ENCODE results near the gene DDR1. TPM values are rescaled to one million over a fixed set of nuclear protein-coding genes. Genes with fewer than 3 reads are reported as not detected.
"Not testable (repeated sequence)": the region's sequence is repeated elsewhere in the genome, so short reads cannot be mapped to it uniquely, and the experiment has no call there.

The DDR1 gene
- total RNA-seq, 1 donor = 2.5 TPM

DNA sequence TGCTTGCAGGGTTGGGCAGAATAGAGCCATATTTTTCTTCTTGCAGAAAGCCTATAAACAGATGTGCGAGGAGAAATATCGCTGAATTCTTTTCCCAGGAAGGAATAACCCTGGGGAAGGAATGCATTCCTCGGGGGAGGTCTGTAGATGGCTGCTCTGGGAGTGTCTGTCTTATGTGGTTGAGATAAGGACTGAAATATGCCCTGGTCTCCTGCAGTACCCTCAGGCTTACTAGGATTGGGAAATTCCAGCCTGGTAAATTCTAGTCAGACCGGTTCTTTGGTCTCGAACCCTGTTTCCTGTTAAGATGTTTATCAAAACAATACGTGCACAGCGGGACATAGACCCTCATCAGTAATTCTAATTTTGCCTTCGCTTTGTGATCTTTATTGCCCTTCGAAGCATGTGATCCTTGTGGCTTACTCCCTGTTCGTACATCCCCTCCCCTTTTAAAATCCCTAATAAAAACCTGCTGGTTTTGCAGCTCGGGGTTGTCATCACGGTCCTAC, 15.0 kb upstream of the DDR1 start:
- H3K27me3 ChIP-seq (ENCODE audit: insufficient read depth, low read length); H3K4me3 ChIP-seq (ENCODE audit: low read length); H3K4me1 ChIP-seq (ENCODE audit: insufficient read depth, low read length): not testable (repeated sequence)
- H3K9me3 ChIP-seq (ENCODE audit: low read depth, low read length) = peaks cover 11% of the 10 kb centered on the region

DNA sequence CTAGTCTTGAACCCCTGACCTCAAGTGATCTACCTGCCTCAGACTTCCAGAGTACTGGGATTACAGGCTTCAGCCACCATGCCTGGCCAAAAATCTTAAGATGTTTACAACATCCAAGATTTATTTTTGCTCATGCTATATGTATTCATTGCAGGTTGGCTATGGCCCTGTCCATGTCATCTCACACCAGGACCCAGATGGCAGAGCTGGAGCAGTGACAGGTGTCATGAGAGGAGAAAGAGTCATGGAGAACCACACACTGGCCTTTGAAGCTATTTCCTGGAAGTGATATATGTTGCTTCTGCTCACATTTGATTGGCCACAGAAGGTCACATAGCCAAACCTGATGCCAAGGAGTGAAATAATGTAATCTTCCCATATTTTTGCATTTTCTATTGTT, 13.8 kb upstream of the DDR1 start:
- H3K4me3 ChIP-seq (ENCODE audit: low read length) = no peak overlapping the region
- H3K4me1 ChIP-seq (ENCODE audit: insufficient read depth, low read length) = no peaks in the 10 kb centered on the region
- peaks cover 11% of the 10 kb centered on the region for H3K9me3 ChIP-seq (ENCODE audit: low read depth, low read length)
- no peaks in the 10 kb centered on the region for H3K27me3 ChIP-seq (ENCODE audit: insufficient read depth, low read length)

DNA sequence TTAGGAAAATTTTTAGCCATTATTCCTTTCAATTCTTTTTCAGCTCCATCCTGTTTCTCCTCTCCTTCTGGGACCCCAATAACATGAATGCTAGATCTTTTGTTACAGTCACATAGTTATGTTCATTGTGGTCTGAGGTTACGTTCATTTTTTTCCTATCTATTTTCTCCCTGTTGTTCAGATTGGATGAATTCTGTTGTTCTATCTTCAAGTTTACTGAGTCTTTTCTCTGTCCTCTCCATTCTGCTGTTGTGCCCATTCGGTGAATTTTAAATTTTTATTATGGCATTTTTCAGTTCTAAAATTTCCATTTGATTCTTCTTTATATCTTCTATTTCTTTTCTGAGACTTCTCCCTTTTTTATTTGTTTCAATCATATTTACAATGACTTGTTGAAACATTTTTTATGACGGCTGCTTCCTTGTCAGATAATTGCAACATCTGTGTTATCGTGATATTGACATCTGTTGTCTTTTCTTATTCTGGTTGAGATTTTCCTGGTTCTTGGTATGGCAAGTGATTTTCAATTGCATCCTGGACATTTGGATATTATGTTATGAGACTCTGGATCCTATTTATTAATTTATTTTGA, 12.6 kb upstream of the DDR1 start:
- H3K4me3 ChIP-seq (ENCODE audit: low read length) = no peak overlapping the region
- H3K27me3 ChIP-seq (ENCODE audit: insufficient read depth, low read length) = no peaks in the 10 kb centered on the region
- H3K4me1 ChIP-seq (ENCODE audit: insufficient read depth, low read length) = no peaks in the 10 kb centered on the region
- peaks cover 11% of the 10 kb centered on the region for H3K9me3 ChIP-seq (ENCODE audit: low read depth, low read length)

DNA sequence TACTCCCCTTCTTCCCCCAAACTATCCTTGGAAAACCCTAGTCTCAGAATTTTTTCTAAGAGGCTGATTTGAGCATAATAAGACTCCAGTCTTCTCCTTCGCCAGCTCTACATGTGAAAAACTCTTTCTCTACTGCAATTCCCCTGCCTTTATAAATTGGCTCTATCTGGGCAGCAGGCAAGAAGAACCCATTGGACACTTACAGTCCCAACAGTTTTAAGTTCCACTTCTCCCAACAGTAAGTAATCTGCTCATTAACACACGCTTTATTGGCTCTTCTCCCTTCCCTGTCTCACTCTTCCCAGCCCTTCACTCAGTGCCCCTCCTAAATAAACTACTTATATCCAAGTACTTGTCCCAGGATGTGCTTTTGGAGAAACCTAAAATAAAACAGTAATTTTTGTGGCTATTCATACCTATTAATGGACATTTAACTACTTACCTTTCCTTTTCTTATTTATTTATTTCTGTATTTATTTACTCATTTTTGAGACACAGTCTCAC, 11.1 kb upstream of the DDR1 start:
- peaks cover 11% of the 10 kb centered on the region for H3K9me3 ChIP-seq (ENCODE audit: low read depth, low read length)
- H3K4me1 ChIP-seq (ENCODE audit: insufficient read depth, low read length) = peaks cover 10% of the 10 kb centered on the region
- no peak overlapping the region for H3K4me3 ChIP-seq (ENCODE audit: low read length)
- no peaks in the 10 kb centered on the region for H3K27me3 ChIP-seq (ENCODE audit: insufficient read depth, low read length)

DNA sequence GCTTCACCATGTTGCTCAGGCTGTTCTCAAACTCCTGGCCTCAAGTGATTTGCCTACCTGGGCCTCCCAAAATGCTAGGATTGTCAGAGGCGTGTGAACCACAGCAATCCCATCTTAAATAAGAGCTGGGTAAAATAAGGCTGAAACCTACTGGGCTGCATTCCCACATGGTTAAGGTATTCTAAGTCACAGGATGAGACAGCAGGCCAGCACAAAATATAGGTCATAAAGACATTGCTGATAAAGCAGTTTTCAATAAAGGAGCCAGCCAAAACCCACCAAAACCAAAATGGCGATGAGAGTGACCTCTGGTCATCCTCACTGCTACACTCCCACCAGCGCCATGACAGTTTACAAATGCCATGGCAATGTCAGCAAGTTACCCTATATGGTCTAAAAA, 10.5 kb upstream of the DDR1 start:
- not testable (repeated sequence) for H3K4me3 ChIP-seq (ENCODE audit: low read length); H3K27me3 ChIP-seq (ENCODE audit: insufficient read depth, low read length)
- Histone ChIP-seq H3K4me1 (ENCODE audit: insufficient read depth, low read length) (peaks cover 10% of the 10 kb centered on the region), H3K9me3 (ENCODE audit: low read depth, low read length) (peaks cover 11% of the 10 kb centered on the region)

DNA sequence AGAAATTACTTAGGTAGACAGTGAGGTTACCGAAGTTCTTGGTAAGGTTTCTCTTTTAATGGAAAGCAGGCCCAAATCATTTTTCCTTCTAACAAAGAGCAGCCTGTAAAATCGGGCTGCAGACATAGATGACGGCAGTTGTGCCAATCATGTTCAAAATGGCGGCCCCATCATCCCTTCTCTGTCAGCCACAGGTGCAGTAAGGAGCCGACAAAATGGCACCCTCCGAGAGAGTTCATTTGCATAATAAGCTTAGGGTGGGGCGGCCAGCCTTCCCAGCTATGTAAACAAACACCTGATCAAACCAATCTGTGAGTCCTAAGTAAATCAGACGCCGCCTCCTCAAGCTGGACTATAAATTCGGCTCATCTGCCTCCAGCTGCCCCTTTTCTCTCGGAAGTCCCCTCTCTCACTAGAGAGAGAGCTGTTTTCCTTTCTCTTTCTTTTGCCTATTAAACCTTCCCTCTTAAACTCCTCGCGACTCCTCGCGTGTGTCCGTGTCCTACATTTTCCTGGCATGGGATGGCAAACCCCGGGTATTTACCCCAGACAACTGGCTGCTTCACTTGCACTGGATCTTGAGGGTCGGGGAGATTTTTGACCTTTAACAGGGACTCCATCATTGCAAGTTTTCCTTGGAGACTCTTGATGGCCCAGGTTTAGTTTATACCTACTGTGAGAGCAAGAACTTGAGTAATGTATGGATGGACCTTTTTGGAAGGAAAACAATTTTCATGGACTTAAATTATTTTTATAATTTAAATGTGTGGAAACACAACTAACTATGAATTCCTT, 8.9 kb upstream of the DDR1 start:
- H3K9me3 ChIP-seq (ENCODE audit: low read depth, low read length) = peaks cover 11% of the 10 kb centered on the region
- H3K4me3 ChIP-seq (ENCODE audit: low read length) = no peak overlapping the region
- H3K27me3 ChIP-seq (ENCODE audit: insufficient read depth, low read length) = no peaks in the 10 kb centered on the region
- H3K4me1 ChIP-seq (ENCODE audit: insufficient read depth, low read length) = peaks cover 10% of the 10 kb centered on the region

DNA sequence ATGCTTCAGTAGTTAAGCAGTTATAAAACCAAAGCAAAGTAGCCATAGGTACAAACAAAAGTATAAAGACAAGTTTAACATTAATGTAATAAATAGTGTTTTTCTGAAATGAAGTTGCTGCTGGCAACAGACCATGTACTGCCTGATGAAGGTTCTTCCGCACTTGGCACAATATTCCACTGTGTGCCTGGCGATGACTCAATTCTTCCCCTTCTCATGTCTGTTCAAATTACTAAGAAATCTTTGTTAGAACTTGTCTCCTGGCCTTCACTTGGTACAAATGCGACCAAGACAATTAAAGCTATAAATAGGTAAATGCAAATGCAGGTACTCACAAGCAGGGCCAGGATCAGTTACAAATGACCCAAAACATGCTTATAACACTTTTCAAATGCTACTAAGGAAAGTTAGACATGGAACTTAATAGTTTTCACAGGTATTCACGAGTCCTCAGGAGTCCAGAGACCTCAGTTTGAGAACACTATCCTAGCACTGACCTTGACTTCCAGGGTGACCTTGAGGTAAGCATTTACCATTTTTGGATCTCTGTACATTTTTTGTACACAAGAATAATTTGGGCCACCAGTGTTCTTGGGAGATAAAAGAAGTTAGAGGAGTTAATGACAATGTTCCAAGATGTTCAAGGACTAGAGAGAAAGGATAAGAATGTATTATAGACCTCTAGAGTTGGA, 8.1 kb upstream of the DDR1 start:
- Histone ChIP-seq H3K27me3 (ENCODE audit: insufficient read depth, low read length) (no peaks in the 10 kb centered on the region), H3K4me3 (ENCODE audit: low read length) (no peak overlapping the region), H3K4me1 (ENCODE audit: insufficient read depth, low read length) (peaks cover 10% of the 10 kb centered on the region), H3K9me3 (ENCODE audit: low read depth, low read length) (peaks cover 7% of the 10 kb centered on the region)

DNA sequence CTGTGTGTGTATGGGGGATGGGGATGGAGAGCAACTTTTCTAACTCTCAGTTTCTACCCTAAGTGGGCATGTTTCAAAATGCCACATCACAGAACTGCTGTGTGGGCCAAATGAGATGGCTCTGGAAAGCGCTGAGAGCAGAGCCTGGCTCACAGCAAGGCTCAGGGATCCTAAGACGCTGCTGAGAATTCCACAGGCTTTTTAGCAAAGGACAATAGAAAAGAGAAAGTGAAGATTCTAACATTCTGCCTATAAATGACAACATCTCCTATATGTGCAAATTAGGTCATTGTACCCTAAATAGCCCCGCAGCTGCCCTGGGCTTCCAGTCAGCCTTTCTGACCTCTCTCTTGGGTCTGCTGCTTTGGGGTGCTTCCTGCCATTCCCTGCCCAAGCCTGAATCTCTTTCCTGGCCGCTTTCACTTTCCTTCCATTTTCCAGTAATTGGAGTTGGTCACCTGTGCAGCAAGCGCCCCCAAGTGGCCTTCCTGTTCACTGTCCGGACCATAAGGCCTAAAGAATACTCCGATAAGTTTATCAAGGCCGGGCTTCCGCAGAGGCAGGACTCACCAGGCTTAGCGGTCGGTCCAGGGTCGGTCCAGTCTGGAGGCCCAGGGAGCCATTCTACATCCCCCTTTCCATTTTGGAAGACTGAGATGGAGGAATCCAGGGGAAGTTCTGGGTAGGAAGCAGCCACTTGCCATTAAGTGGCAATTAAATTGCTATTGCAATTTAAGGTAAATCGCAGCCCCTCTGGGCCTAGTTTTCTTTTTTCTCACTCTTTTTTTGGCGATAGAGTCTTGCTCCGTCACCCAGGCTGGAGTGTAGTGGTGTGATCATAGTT, 6.7 kb upstream of the DDR1 start:
- H3K4me3 ChIP-seq (ENCODE audit: low read length) = no peak overlapping the region

DNA sequence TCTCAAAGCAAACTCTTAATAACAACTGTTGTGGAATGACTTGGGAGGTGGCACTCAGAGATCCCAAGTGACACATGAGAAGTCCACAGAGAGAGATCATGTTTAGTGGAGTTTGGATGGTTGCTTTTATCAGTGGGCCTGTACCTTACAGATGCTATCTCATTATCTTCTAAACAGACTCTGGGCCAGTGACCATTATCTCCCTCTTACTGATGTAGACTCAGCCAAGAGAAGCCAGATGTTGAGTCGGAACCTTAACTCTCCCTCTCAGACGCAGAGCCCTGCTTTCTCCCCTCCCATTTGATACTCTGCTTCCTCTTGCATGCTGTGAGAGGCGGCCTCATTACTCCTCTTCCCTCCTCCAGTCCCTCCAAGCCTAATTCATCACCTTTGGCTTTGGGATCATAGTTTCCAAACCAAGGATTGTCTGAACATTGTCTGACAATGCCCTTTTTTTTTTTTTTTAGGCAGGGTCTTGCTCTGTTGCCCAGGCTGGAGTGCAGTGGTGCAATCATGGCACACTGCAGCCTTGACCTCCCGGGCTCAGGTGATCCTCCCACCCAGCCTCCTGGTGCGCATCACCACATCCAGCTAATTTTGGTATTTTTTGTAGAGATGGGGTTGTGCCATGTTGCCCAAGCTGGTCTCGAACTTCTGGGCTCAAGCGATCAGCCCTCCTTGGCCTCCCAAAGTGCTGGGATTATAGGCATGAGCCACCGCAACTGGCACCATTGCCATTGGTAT, 4.5 kb upstream of the DDR1 start:
- H3K4me1 ChIP-seq (ENCODE audit: insufficient read depth, low read length) = peaks cover 20% of the 10 kb centered on the region
- no peak overlapping the region for H3K4me3 ChIP-seq (ENCODE audit: low read length)
- H3K27me3 ChIP-seq (ENCODE audit: insufficient read depth, low read length) = peaks cover 4% of the 10 kb centered on the region
- no peaks in the 10 kb centered on the region for H3K9me3 ChIP-seq (ENCODE audit: low read depth, low read length)

More for the DNA sequence above, 6.7 kb upstream of the DDR1 start:
- Histone ChIP-seq H3K4me1 (ENCODE audit: insufficient read depth, low read length) (peaks cover 10% of the 10 kb centered on the region), H3K9me3 (ENCODE audit: low read depth, low read length) (no peaks in the 10 kb centered on the region), H3K27me3 (ENCODE audit: insufficient read depth, low read length) (no peaks in the 10 kb centered on the region)

DNA sequence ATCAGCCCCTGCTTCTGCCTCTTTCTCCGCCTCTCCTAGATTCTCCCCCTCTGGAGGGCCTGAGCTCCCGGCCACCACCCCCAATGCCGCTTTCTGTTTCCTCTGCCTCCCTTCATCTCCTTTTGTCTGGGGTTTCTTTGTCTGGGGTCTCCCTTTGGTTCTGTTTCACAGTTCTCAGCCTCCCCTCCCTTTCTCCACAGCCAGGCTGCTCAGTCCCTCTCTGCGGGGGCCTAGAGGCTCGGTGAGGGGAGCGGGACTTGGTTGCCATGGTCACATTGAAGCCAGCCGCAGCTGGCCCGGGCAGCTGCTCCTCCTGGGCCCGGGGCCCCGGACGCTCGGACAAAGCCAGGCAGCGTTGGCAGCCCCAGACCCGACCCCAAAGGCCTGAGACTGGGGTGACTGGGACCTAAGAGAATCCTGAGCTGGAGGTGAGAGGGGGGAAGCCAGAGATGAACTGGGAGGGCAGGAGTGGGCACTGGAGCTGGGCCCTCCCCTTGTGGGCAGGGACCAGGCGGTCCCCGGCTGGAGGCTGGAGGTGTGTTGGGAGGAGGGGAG, 3.5 kb upstream of the DDR1 start:
- peaks cover 7% of the 10 kb centered on the region for H3K27me3 ChIP-seq (ENCODE audit: insufficient read depth, low read length)
- peaks cover 29% of the 10 kb centered on the region for H3K4me1 ChIP-seq (ENCODE audit: insufficient read depth, low read length)
- H3K4me3 ChIP-seq (ENCODE audit: low read length) = no peak overlapping the region
- no peaks in the 10 kb centered on the region for H3K9me3 ChIP-seq (ENCODE audit: low read depth, low read length)

DNA sequence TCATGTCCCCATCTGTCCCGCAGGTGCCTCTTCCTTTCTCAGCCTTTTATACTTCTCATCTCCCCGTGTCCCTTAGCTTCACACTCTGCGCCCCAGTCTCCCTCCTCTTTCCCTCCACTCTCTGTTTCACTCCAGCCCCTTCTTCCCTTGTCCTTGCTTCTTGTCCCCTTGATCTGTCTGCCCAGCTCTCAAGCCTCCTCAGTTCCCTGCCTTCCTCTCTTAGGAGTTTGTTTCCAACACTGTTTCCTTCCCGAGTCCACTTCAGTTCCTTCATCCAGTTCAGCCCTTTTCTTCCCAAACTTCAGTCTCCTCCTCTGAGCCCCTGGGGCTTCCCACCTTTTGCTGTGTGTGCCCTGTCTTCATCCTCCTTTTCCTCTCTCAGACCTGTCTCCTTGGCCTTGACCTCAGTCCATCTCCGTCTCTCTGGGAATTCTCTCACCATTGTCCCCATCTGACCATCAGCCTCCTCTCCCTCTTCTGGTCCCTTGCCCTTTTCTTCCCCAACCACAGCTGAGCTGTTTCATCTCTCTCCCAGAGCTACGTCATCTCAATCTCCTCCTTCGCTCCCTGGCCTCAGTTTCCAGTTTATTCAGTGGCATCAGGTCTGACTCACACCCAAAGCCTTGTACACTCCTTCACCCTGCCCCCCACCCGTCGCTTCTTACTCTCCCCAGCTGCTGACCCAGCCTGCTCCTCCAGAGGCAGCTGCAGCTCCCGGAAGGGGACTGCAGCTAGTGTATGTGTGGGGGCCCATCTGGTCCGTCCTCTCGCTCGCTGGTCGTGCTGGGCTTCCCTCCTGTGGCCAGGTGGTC, 2.7 kb upstream of the DDR1 start:
- Histone ChIP-seq H3K27me3 (ENCODE audit: insufficient read depth, low read length) (peaks cover 10% of the 10 kb centered on the region), H3K4me1 (ENCODE audit: insufficient read depth, low read length) (peaks cover 38% of the 10 kb centered on the region), H3K9me3 (ENCODE audit: low read depth, low read length) (no peaks in the 10 kb centered on the region), H3K4me3 (ENCODE audit: low read length) (no peak overlapping the region)

DNA sequence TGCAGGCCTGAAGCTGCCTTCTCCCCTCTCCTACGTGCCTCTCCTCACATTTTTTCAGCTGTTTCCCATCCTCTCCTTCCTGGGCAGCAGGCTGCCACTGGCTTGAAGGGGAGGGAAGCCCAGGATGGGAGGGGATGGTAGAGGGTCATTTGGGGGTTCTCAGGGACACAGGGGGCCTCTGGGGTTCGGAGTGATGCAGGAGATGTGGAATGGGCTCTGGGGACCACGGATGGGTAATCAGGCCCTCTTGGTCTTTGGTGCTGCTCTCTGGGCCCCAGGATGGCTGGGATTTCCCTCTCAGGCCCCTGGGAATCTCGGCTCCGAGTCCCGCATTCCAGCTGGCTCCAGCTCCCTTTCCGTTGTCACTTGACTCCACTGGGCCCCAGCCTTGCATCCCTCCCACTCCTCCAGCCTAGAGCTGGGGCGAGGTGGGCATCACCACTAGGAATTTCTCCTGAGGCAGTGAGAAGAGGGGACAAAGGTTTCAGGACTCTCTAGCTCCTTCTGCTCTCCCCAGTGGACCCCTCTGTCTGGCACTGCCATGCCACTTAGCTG, 2.0 kb upstream of the DDR1 start:
- peaks cover 36% of the 10 kb centered on the region for H3K4me1 ChIP-seq (ENCODE audit: insufficient read depth, low read length)
- no peak overlapping the region for H3K4me3 ChIP-seq (ENCODE audit: low read length)
- H3K9me3 ChIP-seq (ENCODE audit: low read depth, low read length) = no peaks in the 10 kb centered on the region
- peaks cover 12% of the 10 kb centered on the region for H3K27me3 ChIP-seq (ENCODE audit: insufficient read depth, low read length)

All from mononuclear cell (primary cell).